Neural crest cell (in vitro differentiated cells): ENCODE data around the gene LDB3. TPM values are rescaled to one million over a fixed set of nuclear protein-coding genes. Genes with fewer than 3 reads are reported as not detected.

Experiments
- DNase-seq: peaks from one replicate; pipeline ENCODE4 v3.0.0; 2021; ENCODE audit warnings: low read depth, mixed read lengths, low spot score
- H3K27ac Mint-ChIP-seq: one replicate; pipeline ENCODE4 v1.8.0; 2021; ENCODE audit warnings: mild to moderate bottlenecking, mixed read lengths; ENCODE audit not compliant: unreplicated experiment
- H3K27me3 Mint-ChIP-seq: 2 replicates; pipeline ENCODE4 v1.8.0; 2021; ENCODE audit warnings: low read depth, mild to moderate bottlenecking, mixed read lengths
- H3K36me3 Mint-ChIP-seq: 2 replicates; pipeline ENCODE4 v1.8.0; 2021; ENCODE audit warnings: low read depth, mild to moderate bottlenecking, mixed read lengths
- H3K4me1 Mint-ChIP-seq: 2 replicates; pipeline ENCODE4 v1.8.0; 2021; ENCODE audit warnings: mixed read lengths
- H3K4me3 Mint-ChIP-seq: one replicate; pipeline ENCODE4 v1.8.0; 2021; ENCODE audit warnings: mild to moderate bottlenecking, mixed read lengths
- H3K9me3 Mint-ChIP-seq: 2 replicates; pipeline ENCODE4 v1.8.0; 2021; ENCODE audit warnings: mixed read lengths
- CTCF ChIP-seq: fragments of 200-600 bp; sonication (generic); conservative IDR thresholded peaks from 2 replicates; pipeline ENCODE4 v1.5.0; 2021; ENCODE audit warnings: antibody characterized with exemption, mild to moderate bottlenecking
- total RNA-seq: library from RNA; stranded (reverse); gene quantifications from 2 replicates; pipeline ENCODE4 v1.2.1, GENCODE V29; 2021

Gene LDB3
- total RNA-seq, 1 donor from 2014 or later, result 0.56 TPM

- Mint-ChIP-seq H3K36me3 (no peaks in the 10 kb centered on the region), H3K4me1 (peaks cover 11% of the 10 kb centered on the region), H3K4me3 (no peak overlapping the region), H3K27me3 (no peaks in the 10 kb centered on the region), H3K9me3 (no peaks in the 10 kb centered on the region), H3K27ac (no peak overlapping the region)
- no peak for TF ChIP-seq CTCF
- no peak for DNase-seq
Observed at GRCh38 chr10:86728056-86728455, 59.7 kb downstream of the LDB3 start.

- no peak overlapping the region for H3K27ac Mint-ChIP-seq
- H3K4me3 Mint-ChIP-seq, result no peak overlapping the region
- DNase-seq, result no peak
- TF ChIP-seq CTCF, result no peak
- no peaks in the 10 kb centered on the region for H3K36me3 Mint-ChIP-seq
- peaks cover 12% of the 10 kb centered on the region for H3K4me1 Mint-ChIP-seq
- H3K9me3 Mint-ChIP-seq, result no peaks in the 10 kb centered on the region
- H3K27me3 Mint-ChIP-seq, result no peaks in the 10 kb centered on the region
Observed at GRCh38 chr10:86729677-86730076, 61.4 kb downstream of the LDB3 start.

- Mint-ChIP-seq H3K27ac (no peak overlapping the region), H3K4me3 (no peak overlapping the region), H3K9me3 (no peaks in the 10 kb centered on the region)
Observed at GRCh38 chr10:86730227-86730626, 61.9 kb downstream of the LDB3 start.

GRCh38 chr10:86732771-86733170 lies 64.5 kb downstream of the LDB3 start:
- no peak overlapping the region for H3K4me3 Mint-ChIP-seq
- peaks cover 8% of the 10 kb centered on the region for H3K4me1 Mint-ChIP-seq
- H3K9me3 Mint-ChIP-seq, result no peaks in the 10 kb centered on the region
- no peaks in the 10 kb centered on the region for H3K27me3 Mint-ChIP-seq
- TF ChIP-seq CTCF, result no peak
- H3K36me3 Mint-ChIP-seq, result no peaks in the 10 kb centered on the region
- DNase-seq, result no peak
- H3K27ac Mint-ChIP-seq, result no peak overlapping the region

More at GRCh38 chr10:86730227-86730626, 61.9 kb downstream of the LDB3 start:
- TF ChIP-seq CTCF, result no peak
- Mint-ChIP-seq H3K36me3 (no peaks in the 10 kb centered on the region), H3K4me1 (peaks cover 12% of the 10 kb centered on the region), H3K27me3 (no peaks in the 10 kb centered on the region)
- no peak for DNase-seq

GRCh38 chr10:86733260-86733671 lies 65.0 kb downstream of the LDB3 start:
- Mint-ChIP-seq H3K27me3 (no peaks in the 10 kb centered on the region), H3K36me3 (no peaks in the 10 kb centered on the region), H3K9me3 (no peaks in the 10 kb centered on the region), H3K4me1 (peaks cover 5% of the 10 kb centered on the region), H3K27ac (no peak overlapping the region), H3K4me3 (no peak overlapping the region)
- DNase-seq, result no peak
- TF ChIP-seq CTCF, result no peak
